ENCODE results near the gene LYZL6.
"Not testable (repeated sequence)": the region's sequence is repeated elsewhere in the genome, so short reads cannot be mapped to it uniquely, and the experiment has no call there.

Gene LYZL6

DNA sequence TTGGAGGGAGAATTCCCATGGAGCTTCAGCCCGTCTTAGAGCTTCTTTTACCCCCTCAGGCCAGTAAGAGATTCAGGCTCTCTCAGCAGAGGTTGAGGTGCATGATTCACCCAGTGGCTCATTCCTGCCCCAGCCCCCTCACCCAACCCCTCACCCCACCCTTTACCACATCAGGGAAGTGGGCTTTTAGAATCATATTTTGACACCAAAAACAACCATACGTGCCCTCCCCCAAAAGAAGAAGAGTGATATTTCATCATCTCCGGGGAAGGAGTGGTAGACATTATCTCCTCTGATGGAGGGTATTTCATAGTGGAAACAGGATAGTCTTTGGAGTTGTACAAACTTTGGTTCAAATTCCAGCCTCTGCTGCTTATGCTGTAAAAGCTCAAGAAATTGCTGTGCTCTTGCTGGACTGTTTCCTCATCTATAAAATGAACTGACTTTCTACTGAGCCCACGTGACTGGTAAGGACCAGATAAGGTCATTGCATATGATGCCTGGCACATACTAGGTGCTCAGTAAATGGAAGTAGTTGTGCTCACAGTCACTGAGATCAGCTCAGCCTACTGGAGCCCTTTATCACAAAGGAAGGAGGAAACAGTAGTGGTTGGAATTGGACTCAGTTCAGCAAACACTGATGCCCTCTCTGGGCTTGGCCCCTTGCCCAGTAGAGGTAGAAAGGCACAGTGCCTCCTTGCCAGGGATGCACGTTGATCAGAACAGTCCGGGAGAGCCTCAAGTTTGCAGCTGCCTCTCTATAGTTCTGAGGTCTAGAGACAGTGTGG, 45.0 kb downstream of the LYZL6 start:
- TF ChIP-seq, protein P1, sequence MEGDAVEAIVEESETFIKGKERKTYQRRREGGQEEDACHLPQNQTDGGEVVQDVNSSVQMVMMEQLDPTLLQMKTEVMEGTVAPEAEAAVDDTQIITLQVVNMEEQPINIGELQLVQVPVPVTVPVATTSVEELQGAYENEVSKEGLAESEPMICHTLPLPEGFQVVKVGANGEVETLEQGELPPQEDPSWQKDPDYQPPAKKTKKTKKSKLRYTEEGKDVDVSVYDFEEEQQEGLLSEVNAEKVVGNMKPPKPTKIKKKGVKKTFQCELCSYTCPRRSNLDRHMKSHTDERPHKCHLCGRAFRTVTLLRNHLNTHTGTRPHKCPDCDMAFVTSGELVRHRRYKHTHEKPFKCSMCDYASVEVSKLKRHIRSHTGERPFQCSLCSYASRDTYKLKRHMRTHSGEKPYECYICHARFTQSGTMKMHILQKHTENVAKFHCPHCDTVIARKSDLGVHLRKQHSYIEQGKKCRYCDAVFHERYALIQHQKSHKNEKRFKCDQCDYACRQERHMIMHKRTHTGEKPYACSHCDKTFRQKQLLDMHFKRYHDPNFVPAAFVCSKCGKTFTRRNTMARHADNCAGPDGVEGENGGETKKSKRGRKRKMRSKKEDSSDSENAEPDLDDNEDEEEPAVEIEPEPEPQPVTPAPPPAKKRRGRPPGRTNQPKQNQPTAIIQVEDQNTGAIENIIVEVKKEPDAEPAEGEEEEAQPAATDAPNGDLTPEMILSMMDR (IDR thresholded peaks at IDR 0.05; ENCODE audit: low read depth, low read length): no peak
- no peak overlapping the region for H3K4me3 ChIP-seq (ENCODE audit: low read depth, low read length)

GRCh38 chr17:35897772-35898171, 45.7 kb downstream of the LYZL6 start:
- not testable (repeated sequence) for H3K4me3 ChIP-seq (ENCODE audit: low read depth, low read length)

DNA sequence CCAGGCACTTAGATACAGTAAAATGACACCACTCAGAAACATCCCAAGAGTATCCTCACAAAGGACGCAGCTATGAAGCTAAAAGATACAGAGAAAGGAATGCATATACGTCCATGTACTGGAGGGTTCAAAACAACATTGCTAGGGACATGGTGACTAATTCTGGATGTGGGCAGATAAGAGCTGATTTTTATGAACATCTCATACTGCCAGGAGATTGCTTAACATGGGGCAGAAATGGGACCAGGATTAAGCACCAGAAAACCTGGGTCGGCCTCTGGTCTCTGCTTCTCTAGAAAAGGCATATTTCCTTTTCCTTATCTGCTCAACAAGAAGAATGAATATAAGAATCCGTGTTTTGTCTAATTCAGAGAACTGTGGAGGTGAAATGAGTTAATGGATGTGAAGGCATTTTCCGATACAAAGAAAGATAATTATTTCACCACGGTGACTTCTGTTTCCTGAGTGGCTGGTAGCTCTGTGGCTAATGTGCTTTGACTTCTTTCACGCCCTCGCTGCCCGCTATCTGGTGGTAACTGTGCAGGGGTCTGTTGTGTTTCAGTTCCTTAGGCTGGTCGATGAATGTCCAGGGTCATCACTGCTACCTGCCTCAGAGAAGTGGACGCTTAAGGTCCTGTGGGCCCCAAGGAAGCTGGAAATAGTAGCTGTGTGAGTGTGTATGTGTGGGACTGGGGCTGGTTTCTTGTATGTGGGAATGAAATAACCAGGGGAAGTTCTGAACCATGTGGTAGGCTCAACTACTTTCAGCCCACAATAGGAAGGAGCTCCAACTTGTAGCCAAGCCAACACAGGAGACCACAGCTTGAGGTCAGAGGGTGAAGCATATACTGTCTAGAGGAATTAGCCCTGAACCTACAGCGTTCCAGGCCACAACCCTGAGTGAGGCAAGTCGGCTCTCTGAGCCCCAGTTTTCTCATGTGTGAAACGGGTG, 47.6 kb downstream of the LYZL6 start:
- no peak overlapping the region for H3K4me3 ChIP-seq (ENCODE audit: low read depth, low read length)
- TF ChIP-seq, protein P1 (IDR thresholded peaks at IDR 0.05; ENCODE audit: low read depth, low read length): no peak

DNA sequence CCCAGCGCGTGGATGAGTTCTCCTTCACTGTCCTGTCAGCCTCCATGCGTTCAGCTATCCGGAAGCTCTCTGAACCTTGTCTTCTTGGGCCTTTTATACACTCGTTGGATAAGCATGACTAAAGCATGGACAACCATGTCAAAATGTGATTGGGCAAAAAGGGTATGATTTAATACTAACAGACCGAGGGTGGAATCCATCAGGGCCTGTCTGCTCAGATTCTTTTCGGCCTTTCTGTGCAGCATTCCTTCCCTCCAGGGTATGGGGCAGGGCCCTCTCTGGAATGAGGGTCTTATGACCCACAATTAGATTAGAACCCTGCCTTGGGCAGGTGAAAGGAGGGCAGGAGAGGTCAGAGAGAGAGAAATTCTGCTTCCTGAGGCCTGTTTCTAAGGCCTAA, 49.3 kb downstream of the LYZL6 start:
- no peak overlapping the region for H3K4me3 ChIP-seq (ENCODE audit: low read depth, low read length)
- TF ChIP-seq, protein P1 (IDR thresholded peaks at IDR 0.05; ENCODE audit: low read depth, low read length): no peak

GRCh38 chr17:35893751-35894150, 49.8 kb downstream of the LYZL6 start:
- TF ChIP-seq, protein P1 (IDR thresholded peaks at IDR 0.05; ENCODE audit: low read depth, low read length): no peak
- no peak overlapping the region for H3K4me3 ChIP-seq (ENCODE audit: low read depth, low read length)

DNA sequence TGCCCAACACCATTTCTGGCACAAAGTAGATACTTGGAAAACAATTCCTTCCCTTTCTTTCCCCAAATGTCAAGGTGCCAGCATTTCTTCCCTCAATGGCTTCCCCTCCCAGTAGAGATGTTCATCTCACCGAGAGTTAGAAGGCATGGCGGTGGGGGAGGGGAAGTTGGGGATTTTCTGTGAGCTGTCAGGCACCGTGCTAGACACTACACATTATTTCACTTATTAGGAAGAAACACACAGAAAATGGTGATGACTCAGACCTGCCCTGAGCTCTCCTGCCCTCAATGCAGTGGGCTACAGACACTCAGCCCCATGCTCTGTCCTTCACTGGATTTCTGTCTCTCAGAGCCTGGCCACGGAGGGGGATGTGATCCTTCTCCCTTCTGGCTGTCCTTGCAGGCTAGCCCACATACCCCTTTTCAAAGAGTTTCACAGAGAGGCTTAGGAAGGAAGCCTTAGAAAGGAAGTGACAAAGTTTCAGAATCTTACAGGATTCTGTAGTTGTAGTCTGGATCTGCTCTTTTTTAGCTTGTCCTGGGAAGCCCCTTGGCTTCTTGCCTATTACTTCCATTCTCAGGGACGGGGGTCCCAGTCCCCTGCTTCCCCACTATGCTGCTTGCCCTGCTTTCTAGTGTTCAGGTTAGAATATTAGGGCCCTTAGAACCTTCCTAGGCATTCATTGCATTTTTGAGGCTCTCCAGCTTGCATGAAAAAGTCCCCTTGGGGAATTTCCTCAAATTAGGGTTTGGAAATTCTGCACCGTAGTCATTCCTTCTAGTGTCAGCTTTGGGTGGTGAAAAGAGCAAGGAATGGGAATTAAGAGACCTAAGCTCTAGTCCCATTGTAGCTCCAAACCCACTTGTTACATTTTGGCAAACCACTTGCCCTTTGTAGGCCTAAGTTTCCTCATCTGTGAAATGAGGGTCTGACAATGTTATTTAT, 51.1 kb downstream of the LYZL6 start:
- TF ChIP-seq, protein P1 (IDR thresholded peaks at IDR 0.05; ENCODE audit: low read depth, low read length): no peak

DNA sequence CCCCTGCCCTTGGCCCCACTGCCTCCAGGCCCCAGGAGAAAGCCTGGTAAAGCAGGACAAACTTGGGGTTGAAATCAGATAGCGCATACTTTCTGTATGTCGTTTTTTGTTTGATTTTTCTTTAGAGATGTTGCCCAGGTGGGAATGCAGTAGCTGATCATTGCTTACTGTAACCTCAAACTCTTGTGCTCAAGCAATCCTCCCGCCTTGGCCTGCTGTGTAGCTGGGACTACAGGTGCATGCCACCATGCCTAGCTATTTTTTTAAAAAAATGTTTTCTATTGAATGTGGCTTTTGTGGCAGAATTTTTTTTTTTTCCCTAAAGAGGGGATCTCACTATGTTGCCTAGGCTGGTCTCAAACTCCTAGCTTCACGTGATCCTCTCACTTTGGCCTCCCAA, 52.2 kb downstream of the LYZL6 start:
- H3K4me3 ChIP-seq (ENCODE audit: low read depth, low read length): no peak overlapping the region
- TF ChIP-seq, protein P1 (IDR thresholded peaks at IDR 0.05; ENCODE audit: low read depth, low read length): no peak

More for the DNA sequence above, 51.1 kb downstream of the LYZL6 start:
- no peak overlapping the region for H3K4me3 ChIP-seq (ENCODE audit: low read depth, low read length)

All from WI38 (cell line).